HL-60/S4 treated with phorbol 12-myristate 13-acetate at 8.2 ng/mL for 4 days and 3 days (cell line): Measurements from ENCODE around the gene SULT1B1.
"Not testable (repeated sequence)": the region's sequence is repeated elsewhere in the genome, so short reads cannot be mapped to it uniquely, and the experiment has no call there.

ENCODE experiments used
- in situ Hi-C: fragments of 300-500 bp; cut with MboI; formaldehyde crosslinking; loops from 2 replicates; pipeline ENCODE4 v1.15.0; 2022; ENCODE audit warnings: low sequenced_read_pairs

Gene SULT1B1

DNA sequence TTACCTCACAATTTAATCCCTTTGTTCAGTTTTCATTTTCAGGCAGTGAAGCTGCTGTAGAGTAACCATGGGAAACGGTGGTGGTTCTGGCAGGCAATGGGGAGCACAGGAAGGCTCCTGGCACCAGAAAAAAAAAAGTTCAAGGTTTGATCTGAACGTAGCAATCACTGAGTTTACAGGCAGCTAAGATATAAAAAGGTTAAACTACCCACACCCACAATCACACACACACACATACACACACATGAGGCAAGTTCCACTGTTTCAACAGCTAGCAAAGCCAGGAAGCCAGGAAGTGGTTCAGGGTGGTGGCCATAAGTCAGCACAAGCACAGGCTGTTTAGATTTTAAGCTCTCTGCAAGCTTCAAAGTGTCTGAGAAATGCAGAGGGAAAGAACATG is at the start of gene SULT1B1:
SULT1B1 (minus strand) TSS at position 166 of the 400 bp plus-strand sequence. CDS start 5,403 bp downstream, outside the sequence.
- in situ Hi-C loops: no loop called here

DNA sequence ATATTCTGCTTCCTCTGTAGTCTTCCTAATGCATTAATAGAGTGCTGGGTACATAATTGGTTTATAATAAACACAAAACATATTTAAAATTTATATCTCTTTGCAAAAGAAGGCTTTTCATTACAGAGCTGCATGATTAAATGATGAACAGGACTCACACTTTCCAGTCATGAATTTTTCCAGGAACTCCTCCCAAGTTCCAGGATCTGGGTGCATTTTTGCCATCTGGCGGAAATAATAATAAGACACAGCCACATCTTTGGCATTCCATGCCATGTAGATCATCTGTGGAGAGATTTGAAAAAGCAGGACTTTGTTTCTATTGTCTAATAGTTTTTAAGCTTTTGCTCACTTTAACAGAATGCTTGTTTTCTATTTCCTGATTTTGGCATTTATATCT is 40.2 kb upstream of the SULT1B1 start:
- in situ Hi-C loops: no loop called here

DNA sequence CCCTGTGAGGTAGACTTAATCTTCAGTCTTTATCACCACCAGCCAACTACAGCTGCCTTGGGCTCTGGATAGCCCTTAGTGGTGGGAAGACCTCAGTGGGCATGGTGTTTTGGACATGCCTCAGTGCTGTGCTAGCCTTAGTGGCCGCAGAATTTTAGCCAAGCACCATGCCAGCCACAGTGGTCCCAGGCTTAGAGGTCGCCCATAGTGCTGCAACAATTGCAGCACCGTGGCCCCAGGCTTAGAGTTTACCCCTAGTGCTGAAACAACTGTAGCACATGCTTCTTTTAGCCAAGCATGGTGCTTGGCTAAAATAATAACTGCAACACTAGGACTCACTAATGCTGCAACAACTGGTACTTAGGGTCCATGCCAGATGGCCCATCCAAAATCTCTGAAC is 38.9 kb upstream of the SULT1B1 start:
- in situ Hi-C loops: no loop called here

DNA sequence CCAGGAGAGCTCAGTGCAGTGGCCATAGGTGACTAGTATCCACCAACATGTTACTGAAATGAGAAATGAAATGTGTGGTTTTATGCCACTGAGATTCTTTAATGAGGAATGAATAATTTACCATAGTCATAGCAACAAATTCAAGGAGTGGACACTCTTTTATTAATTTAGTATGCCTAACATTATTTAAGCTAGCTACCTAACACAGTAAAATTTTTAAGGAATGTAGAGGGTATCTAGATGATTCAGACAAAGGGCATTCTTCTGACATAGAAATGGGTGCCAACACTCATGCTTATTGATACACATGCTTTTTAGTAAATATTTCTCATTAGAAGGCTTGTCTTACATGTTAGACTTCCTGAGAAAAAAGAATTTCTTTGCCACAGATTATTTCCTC is 33.3 kb upstream of the SULT1B1 start:
- in situ Hi-C loops: no loop called here

DNA sequence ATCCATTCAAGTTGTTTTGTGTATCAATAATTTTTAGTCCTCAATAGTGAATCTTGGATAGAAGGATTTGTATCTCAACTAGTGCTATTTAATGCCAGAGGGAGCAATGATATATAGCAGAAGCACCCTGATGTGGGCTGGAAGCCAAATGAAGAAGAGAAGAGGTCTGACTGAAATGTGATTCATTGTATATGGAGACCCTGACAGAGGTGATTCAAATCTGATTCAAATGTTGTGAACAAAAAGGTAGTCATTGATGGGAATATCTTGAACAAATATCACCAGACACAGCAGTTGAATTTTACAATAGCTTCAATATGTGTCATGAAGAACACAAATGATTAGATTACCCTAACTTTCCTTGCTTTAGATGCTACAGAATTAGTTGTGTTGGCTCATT is 27.5 kb upstream of the SULT1B1 start:
- in situ Hi-C loops: no loop called here

DNA sequence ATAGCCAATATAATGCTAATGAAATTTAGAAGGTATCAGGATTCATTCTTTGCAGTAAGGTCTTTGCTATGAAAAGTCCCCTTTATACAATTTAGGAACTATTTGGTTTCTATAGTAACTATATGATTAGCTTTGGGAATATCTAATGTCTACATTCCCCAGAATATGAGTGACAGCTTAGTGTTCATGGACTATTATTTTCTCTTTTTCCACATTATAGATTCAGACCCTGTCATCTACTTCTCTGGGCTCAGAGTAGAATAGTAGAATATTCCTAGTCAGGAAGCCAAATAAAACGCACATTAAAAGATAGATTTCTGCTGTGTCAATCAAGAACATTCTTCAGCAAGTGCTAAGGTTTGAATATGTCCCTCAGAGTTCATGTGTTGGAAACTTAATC is 26.1 kb upstream of the SULT1B1 start:
- in situ Hi-C loops: no loop called here

DNA sequence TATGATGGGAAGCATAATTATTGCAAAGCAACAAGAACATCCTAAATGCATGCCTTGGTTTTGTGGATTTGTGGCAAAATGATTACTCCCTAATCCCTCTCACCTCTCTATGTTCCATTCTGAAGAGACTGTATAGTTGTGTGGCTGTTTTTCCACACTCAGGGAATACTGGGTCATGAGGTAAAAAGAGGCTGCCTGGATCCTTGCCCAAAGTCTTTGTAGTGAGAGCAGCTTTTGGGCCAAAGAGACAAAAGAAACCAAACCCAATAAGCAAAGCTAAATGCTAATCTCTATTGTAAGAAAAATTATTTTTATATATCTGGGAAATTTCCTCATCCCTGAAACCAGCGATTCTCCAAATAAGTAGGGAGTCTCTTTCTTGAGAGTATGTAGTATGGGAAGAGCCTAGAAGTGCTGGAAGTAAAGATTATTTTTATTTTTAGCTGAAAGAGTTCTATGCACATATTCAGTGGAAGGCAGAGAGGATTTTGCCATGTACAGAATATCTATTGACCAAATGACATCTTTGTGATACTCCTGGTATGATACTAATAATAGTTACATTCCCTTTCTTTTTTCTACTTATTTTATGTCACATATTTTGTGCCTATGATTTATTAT is 24.9 kb upstream of the SULT1B1 start:
- in situ Hi-C loops: no loop called here

DNA sequence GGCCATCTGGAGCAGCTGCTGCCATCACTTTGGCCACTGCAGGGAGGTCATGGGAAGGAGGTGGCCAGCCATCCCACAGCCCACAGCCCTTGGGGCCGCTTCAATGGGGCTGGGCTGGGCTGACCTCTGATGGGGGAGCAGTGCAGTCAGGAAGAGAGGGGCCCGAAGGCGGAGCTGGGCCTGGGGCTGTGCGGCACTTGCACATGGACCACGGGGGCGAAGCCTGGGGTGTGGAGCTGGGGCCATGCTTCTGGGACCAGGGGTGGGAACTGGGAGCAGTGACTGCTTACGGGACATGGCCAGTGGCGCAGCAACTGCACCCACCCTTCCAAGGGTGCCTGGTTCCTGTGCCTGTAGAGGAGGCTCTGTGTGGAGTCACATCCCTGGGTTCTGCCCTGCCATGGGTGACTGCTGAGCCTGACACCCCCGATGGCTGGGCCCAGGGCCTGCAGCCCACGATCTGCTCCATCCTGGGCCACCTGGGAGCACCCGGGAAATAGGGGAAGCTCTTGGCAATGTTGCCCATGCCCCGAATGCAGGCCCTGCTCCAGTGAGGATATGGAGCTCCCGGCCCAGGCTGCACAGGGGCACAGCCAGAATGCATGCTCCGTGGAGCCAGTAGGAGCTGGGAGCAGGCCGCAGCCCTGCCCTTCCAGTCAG is 22.4 kb upstream of the SULT1B1 start:
- in situ Hi-C loops: no loop called here

DNA sequence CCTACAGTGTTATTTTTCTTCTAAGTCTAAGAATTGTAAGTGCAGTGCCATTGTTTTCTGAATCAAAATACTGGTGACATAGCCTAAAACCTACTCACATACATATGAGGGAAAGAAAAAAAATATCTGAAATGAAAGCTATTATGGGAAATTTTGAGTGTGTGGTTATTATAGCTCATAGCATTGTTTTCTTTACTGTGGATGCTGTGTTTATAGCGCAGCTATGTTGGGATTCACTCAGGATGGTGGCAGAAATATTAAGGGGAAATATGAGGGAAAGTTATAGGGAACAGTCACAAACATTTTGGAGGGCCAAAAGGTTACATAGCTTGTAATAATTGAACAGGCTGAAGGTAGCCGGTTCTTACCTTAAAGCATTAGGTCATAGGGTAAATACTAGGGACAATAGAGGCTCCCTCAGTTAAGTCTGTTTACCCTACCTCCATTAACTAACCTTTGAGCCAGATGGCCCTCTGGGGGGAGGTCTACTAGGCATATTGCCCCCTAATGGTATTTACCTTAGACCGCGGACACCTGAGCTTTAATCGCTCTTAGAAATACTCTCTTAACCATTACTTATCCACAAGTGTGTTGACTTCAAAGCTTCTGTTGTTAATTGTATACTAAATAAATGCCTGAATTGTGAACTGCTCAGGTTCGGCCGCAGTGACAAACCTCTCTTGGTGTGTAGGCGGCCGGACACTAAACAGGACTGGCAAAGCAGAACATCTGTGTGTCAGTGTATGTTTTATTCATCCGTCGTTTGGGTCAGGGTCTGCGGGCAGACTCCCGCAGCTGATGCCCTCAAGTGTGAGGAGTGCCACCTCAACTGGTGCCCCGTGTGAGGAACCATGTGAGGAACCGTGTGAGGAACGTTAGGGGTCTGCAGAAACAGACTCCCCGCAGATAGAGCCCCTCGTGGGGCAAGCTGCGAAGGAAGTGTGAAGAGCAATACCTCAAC is 21.3 kb upstream of the SULT1B1 start:
- in situ Hi-C loops: no loop called here

DNA sequence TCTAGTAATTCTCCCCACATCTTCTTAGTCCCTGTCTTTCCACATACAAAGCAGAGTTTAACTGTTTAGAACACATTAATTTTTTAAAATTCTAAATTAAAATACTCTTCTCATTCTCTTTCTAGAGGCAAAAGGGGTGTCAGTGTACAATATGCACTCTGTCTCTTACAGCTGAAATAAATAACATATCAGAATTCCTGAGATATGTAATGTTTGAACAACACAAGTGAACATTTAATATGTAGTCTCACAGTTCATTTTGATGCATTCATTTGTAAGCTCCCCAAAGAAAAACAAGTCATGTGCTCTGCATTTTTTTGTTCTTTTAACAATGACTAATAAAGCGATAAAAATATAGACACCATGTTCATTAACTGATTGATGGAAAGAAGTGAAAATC is 19.7 kb upstream of the SULT1B1 start:
- in situ Hi-C loops: no loop called here

DNA sequence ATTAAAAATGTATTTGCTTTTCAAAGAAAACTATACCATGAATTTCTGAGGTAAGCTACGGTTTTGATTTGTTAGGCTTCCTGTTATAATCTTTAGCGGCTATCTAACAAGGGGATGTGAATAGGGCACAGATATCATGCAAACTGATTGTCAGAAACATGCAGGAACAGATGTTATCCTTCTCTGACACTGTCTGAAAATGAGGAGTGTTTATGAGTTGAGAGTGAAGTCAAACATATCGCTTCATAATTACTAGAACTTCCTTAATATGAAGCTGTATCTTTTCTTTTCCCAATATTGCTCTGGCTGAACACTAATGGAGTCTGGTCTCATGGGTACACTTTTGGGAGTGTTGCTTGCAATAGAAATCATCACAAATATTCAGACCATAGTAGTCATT is 16.3 kb upstream of the SULT1B1 start:
- in situ Hi-C loops: no loop called here

DNA sequence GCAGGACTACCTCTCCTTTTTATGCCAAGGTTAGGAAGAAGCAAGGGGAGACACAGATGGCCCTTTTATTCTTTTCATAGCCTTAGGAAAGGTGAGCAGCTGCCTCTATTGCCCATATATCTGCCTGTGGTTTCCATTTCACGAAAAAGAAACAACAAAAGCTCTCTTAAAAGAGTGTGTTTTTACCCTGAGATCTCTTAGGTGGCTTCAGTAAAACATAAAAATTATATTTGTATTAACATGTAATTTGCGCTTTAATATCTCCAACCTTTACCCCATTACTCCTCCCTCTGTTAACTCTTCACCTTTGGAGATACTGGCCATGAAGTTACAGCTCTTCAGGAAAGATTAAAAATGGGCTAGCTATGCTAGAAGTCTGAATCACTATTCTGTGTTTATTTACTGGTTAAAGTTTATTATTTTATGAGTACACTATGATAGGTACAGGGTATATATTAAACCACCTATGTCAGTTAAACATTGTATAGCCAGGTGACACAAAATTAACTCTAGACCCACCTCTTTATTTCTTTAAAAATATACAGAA is 15.0 kb upstream of the SULT1B1 start:
- in situ Hi-C loops: no loop called here

DNA sequence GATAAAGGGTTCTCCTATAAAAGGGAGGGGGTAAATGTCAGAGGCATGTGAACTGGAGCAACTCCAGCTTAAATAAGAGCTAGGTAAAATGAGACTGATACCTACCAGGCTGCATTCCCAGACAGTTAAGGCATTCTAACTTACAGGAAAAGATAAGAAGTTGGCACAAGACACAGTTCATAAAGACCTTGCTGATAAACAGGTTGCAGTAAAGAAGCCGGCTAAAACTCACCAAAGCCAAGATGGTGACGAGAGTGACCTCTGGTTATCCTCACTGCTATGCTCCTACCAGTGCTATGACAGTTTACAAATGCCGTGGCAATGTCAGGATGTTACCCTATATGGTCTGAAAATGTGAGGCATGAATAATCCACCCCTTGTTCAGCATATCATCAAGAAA is 13.1 kb upstream of the SULT1B1 start:
- in situ Hi-C loops: no loop called here

DNA sequence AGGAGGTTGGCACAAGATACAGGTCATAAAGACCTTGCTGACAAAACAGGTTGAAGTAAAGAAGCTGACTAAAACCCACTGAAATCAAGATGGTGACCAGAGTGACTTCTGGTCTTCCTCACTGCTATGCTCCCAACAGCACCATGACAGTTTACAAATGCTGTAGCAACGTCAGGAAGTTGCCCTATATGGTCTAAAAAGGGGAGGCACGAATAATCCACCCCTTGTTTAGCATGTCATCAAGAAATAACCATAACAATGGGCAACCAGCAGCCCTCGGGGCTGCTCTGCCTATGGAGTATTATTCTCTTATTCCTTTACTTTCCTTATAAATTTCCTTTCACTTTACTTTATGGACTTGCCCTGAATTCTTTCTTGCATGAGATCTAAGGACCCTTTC is 8.1 kb upstream of the SULT1B1 start:
- in situ Hi-C loops: not testable (repeated sequence)

DNA sequence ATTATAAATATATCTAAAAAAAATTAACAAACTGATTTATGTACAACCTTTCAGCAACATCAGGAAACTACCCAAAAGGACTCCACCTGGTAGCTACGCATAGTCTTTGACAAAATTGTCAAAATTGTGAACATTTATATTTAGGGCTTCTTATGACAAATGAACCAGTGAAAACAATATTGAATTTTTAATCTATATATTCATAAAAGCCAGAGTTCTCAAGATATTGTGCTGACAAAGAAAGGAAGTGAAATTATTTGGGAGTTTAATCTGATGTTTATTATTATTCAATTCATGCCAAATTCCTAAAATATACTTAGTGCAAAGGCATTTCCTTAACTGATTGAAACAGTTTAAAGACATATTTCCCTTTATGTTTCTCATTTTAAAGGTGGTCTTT is 5.3 kb upstream of the SULT1B1 start:
- in situ Hi-C loops: no loop called here

DNA sequence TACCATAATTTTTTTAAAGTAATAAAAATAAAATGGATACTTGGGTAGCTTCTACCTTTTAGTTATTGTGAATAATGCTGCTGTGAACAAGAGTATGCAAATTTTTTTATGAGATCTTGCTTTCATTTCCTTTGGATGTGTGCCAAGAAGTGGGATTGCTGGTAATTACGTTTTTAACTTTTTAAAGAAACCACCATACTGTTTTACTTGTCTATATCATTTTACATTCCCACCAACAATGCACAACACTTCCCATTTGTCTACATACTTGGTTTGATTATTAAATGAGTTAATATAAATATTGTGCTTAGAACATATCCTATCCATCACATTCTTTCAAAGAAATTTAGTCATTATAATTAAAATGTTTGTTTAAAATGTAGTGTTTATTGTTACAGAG is 3.9 kb upstream of the SULT1B1 start:
- in situ Hi-C loops: no loop called here

DNA sequence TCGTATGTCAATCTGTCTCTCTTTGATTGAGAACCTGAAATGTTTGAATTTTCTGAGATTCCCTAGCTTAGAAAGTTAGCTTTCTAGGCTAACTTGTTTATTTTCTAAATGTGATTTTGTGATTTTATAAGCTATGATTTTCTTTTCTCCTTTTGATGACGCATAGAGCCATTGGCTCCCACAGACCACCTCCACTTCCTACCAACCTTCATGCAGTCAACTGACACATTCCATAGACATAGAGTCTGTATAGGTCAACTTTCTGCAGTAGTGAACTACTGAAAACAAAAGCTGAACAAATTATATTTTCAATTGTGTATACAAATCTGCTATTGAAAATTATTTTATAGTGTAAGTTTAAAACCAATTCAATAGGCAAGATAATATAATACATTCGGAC is 2.8 kb upstream of the SULT1B1 start:
- in situ Hi-C loops: no loop called here

DNA sequence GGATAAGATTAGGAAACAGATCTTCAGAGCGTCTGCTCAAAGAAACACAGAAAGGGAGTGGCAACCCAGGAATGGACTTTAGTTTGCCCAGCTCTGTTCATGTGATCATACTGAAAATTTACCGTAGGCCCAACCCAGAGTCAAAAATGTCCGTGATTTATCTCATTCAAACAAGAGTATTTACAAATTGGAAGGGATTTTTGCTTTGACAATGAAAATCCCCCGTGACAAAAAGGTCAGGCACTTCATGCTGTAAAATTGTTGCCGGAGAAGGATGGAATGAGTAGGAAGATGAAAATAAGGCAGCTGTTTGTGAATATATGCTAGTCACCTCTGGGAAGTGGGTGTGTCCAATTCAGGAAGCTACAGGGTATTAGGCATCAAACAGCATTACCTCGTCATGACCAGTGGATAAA is 1.2 kb downstream of the SULT1B1 start:
- in situ Hi-C loops: no loop called here

DNA sequence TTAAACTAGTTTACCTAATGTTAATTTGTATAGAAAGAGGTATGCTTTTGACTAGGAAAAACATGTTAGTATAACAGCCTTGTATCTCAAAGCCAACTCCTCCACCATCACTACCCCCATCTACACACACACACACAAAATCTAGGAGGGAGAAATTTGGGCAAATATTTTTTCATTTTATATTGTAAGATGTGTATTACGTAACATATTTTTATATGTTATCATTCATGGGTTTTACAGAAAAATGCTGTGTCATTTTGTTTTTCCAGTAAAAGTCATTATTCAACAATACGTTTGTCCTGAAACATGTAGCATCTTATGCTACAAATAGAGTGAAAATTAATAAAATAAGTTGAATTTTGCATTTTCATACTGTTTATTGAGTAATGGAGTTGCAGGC is 3.0 kb downstream of the SULT1B1 start:
- in situ Hi-C loops: no loop called here

DNA sequence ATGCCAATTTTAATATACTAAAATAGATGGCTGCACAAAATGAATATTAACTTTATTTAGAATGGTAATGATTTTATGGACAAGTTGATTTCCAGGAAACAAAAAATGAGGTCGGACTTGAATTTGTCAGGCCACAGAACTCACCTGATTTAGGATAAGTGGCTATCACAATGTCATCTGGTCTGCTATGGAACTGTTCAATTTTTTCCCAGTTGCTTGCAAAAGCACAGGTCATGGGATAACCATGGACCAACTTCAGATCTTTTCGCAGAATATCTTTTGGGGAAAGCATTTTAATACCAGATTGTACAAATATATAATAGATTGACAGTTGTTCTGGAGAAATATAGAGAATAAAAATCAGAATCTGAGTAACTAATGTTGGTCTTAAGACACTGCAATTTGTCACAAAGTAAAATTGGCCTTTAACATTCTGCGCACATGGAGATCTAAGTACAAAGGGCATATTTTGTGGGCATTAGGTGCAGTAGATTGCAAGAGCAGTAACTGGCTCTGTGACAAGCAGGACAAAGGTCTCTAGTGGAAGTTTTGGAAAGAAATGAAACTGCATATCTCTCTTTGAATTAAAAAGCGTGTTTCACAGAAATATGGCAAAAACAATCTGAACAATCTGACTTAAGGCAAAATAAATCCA is 5.4 kb downstream of the SULT1B1 start:
- in situ Hi-C loops: no loop called here

DNA sequence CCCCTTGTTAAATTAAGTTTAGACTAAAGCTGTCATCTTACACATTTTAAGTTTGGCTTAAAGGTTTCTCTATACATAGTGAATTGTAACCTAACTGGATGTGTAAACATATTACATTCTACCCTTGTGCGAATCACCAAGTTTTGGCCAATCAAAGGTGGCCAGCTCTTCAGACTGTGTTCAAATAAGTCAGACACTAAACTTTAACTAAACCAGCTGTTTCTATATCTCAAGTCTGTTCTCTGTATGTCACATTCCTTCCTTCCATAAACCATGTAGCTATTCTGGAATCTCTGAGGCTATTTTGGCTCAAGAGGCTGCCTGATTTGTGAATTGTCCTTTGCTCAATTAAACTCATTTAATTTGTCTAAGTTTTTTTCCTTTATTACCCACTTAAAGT is 6.7 kb downstream of the SULT1B1 start:
- in situ Hi-C loops: no loop called here
